HepG2 (cell line): ENCODE results near the gene DHCR7. TPM values are rescaled to one million over a fixed set of nuclear protein-coding genes. Genes with fewer than 3 reads are reported as not detected.
A peak's percentile ranks its signal among the peaks of the same experiment; 100 is the strongest.

Source experiments
- ATRX ChIP-seq: sonication (generic); formaldehyde crosslinking; IDR thresholded peaks from 2 replicates; pipeline ENCODE4 v1.4.0; 2020; ENCODE audit warnings: missing genetic modification reagents, borderline replicate concordance
- BHLHE40 ChIP-seq: IDR thresholded peaks from 2 replicates; pipeline ENCODE4 v1.6.1; 2011; ENCODE audit warnings: low read length, improper control_type of control experiment
- CSRNP2 ChIP-seq: sonication (generic); formaldehyde crosslinking; conservative IDR thresholded peaks from 2 replicates; pipeline ENCODE4 v1.8.0; 2022; ENCODE audit warnings: low read depth, missing genetic modification reagents
- DMAP1 ChIP-seq: IDR thresholded peaks from 2 replicates; pipeline ENCODE4 v1.6.1; 2016
- GATAD1 ChIP-seq: IDR thresholded peaks from 2 replicates; pipeline ENCODE4 v1.6.1; 2016; ENCODE audit warnings: missing genetic modification reagents, missing compliant biosample characterization
- HOXA7 ChIP-seq: sonication (generic); formaldehyde crosslinking; IDR thresholded peaks from 2 replicates; pipeline ENCODE4 v1.8.1; 2022; ENCODE audit warnings: mild to moderate bottlenecking, missing genetic modification reagents, moderate library complexity
- MIER2 ChIP-seq: IDR thresholded peaks from 2 replicates; pipeline ENCODE4 v1.6.1; 2016; ENCODE audit warnings: missing biosample characterization, missing genetic modification reagents
- MTA3 ChIP-seq: sonication (generic); formaldehyde crosslinking; IDR thresholded peaks from 2 replicates; pipeline ENCODE4 v1.4.0; 2020; ENCODE audit warnings: missing genetic modification reagents
- MXD4 ChIP-seq: IDR thresholded peaks from 2 replicates; pipeline ENCODE4 v1.6.1; 2016; ENCODE audit warnings: mild to moderate bottlenecking, missing biosample characterization, missing genetic modification reagents
- NFKB2 ChIP-seq: sonication (generic); formaldehyde crosslinking; IDR thresholded peaks from 2 replicates; pipeline ENCODE4 v1.4.0; 2020; ENCODE audit warnings: missing genetic modification reagents, borderline replicate concordance
- SOX5 ChIP-seq: IDR thresholded peaks from 2 replicates; pipeline ENCODE4 v1.6.1; 2016; ENCODE audit warnings: borderline replicate concordance
- TBX2 ChIP-seq: sonication (generic); formaldehyde crosslinking; IDR thresholded peaks from 2 replicates; pipeline ENCODE4 v1.5.0; 2020; ENCODE audit warnings: missing genetic modification reagents, mild to moderate bottlenecking, borderline replicate concordance
- ZNF138 ChIP-seq: sonication (generic); formaldehyde crosslinking; IDR thresholded peaks from 2 replicates; pipeline ENCODE4 v1.5.0; 2020; ENCODE audit warnings: mild to moderate bottlenecking, low read depth, missing genetic modification reagents
- ZNF205 ChIP-seq: IDR thresholded peaks from 2 replicates; pipeline ENCODE4 v1.6.1; 2018; ENCODE audit warnings: missing biosample characterization, missing genetic modification reagents
- ZNF720 ChIP-seq: sonication (generic); formaldehyde crosslinking; IDR thresholded peaks from 2 replicates; pipeline ENCODE4 v1.4.0; 2020; ENCODE audit warnings: missing genetic modification reagents
- polyA plus RNA-seq, 8 experiments: library from polyadenylated mRNA; depleted of rRNA in 3 of 8; stranded (reverse) in 7 of 8; unstranded in 1 of 8; fragments of >200 nt; fragmentation: Illumina TruSeq in 4 of 8; extraction: Trizol in 4 of 8; gene quantifications; 2 replicates each; pipeline versions ENCODE4 v1.2.1 to v1.2.3, GENCODE V29; 2011 to 2016; ENCODE audit warnings: low read depth in 4 of 8, missing spikeins in 1 of 8, mixed read lengths in 1 of 8; ENCODE audit not compliant: insufficient read depth in 1 of 8
- total RNA-seq, 5 experiments: library from RNA; depleted of rRNA; stranded (reverse); fragments of >200 nt; fragmentation: Illumina TruSeq; extraction: Trizol; gene quantifications; 2 replicates each; pipeline ENCODE4 v1.2.3, GENCODE V29; 2016; ENCODE audit warnings: low read depth in 1 of 5
- TF ChIP-seq, protein P1 (sequence below): sonication (generic); formaldehyde crosslinking; IDR thresholded peaks from 2 replicates; pipeline ENCODE4; 2020; ENCODE audit warnings: missing genetic modification reagents, mild to moderate bottlenecking, borderline replicate concordance
- TF ChIP-seq, protein P2 (sequence below): sonication (generic); formaldehyde crosslinking; conservative IDR thresholded peaks from 2 replicates; pipeline ENCODE4 v1.8.0; 2022; ENCODE audit warnings: mild to moderate bottlenecking, moderate library complexity, missing genetic modification reagents
- TF ChIP-seq, protein P3 (sequence below): sonication (generic); formaldehyde crosslinking; IDR thresholded peaks from 2 replicates; pipeline ENCODE4 v1.4.0; 2020; ENCODE audit warnings: mild to moderate bottlenecking, missing genetic modification reagents
- TF ChIP-seq, protein P4 (sequence below): sonication (generic); formaldehyde crosslinking; IDR thresholded peaks from 2 replicates; pipeline ENCODE4 v1.8.1; 2023; ENCODE audit warnings: missing genetic modification reagents, inconsistent platforms, borderline replicate concordance

The DHCR7 gene
- total and polyA plus RNA-seq, 2 of the 13 experiments (the other 11 are each of a cell fraction or from before 2014, with no cell fraction given) = 96.0 to 143 TPM

DNA sequence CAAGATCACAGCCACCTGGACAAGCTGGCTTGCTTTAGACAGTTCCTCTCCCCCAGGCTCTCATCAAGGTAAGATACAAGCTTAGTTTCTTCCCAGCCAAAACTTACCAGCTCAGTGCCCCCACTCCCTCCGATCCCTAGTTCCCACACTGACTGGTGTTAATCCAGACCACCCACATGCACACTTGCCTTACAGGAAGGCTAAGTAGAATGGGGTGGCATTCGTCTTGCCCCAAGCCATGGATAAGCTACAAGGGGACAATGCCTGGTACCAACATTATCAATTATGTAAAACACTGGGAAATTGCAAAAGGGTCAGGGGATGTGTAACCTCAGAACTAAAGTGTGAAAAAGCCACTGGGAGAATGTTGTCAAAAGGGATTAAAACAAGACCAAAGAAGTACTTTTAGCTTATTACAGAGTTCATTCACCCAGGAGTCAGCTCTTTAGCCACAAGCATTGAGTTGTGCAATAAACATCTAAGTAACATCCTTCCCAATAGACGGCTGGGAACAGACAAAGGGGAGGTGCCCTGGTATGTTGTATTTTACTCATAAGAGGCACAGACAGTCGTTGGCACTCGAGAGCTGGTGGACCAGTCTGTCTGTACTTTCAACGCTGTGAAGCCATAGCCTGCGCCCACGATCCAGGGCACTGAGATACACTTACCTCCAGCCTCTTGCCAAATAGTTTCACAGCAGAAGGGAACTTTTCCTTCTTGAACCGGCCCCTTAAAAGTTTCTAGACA, 1.1 kb downstream of the DHCR7 start (continued):
- TF ChIP-seq, protein P1, sequence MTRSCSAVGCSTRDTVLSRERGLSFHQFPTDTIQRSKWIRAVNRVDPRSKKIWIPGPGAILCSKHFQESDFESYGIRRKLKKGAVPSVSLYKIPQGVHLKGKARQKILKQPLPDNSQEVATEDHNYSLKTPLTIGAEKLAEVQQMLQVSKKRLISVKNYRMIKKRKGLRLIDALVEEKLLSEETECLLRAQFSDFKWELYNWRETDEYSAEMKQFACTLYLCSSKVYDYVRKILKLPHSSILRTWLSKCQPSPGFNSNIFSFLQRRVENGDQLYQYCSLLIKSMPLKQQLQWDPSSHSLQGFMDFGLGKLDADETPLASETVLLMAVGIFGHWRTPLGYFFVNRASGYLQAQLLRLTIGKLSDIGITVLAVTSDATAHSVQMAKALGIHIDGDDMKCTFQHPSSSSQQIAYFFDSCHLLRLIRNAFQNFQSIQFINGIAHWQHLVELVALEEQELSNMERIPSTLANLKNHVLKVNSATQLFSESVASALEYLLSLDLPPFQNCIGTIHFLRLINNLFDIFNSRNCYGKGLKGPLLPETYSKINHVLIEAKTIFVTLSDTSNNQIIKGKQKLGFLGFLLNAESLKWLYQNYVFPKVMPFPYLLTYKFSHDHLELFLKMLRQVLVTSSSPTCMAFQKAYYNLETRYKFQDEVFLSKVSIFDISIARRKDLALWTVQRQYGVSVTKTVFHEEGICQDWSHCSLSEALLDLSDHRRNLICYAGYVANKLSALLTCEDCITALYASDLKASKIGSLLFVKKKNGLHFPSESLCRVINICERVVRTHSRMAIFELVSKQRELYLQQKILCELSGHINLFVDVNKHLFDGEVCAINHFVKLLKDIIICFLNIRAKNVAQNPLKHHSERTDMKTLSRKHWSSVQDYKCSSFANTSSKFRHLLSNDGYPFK = no peak
- no peak for TF ChIP-seq CSRNP2 (CRISPR knock-in tag)
- TF ChIP-seq ZNF720 (CRISPR knock-in tag) = no peak
- no peak for TF ChIP-seq HOXA7 (CRISPR knock-in tag)
- TF ChIP-seq MIER2 = no peak
- TF ChIP-seq TBX2 = peak; percentile 84
- TF ChIP-seq, protein P2, sequence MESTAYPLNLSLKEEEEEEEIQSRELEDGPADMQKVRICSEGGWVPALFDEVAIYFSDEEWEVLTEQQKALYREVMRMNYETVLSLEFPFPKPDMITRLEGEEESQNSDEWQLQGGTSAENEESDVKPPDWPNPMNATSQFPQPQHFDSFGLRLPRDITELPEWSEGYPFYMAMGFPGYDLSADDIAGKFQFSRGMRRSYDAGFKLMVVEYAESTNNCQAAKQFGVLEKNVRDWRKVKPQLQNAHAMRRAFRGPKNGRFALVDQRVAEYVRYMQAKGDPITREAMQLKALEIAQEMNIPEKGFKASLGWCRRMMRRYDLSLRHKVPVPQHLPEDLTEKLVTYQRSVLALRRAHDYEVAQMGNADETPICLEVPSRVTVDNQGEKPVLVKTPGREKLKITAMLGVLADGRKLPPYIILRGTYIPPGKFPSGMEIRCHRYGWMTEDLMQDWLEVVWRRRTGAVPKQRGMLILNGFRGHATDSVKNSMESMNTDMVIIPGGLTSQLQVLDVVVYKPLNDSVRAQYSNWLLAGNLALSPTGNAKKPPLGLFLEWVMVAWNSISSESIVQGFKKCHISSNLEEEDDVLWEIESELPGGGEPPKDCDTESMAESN (CRISPR knock-in tag) = no peak
- no peak for TF ChIP-seq MXD4
- TF ChIP-seq NFKB2 (CRISPR knock-in tag) = no peak
- TF ChIP-seq MTA3 = no peak
- no peak for TF ChIP-seq DMAP1 (CRISPR knock-in tag)
- no peak for TF ChIP-seq BHLHE40
- TF ChIP-seq GATAD1 (CRISPR knock-in tag) = 0 out of 2 replicates have a peak, but pooled peaks have one; percentile 16
- TF ChIP-seq, protein P3, sequence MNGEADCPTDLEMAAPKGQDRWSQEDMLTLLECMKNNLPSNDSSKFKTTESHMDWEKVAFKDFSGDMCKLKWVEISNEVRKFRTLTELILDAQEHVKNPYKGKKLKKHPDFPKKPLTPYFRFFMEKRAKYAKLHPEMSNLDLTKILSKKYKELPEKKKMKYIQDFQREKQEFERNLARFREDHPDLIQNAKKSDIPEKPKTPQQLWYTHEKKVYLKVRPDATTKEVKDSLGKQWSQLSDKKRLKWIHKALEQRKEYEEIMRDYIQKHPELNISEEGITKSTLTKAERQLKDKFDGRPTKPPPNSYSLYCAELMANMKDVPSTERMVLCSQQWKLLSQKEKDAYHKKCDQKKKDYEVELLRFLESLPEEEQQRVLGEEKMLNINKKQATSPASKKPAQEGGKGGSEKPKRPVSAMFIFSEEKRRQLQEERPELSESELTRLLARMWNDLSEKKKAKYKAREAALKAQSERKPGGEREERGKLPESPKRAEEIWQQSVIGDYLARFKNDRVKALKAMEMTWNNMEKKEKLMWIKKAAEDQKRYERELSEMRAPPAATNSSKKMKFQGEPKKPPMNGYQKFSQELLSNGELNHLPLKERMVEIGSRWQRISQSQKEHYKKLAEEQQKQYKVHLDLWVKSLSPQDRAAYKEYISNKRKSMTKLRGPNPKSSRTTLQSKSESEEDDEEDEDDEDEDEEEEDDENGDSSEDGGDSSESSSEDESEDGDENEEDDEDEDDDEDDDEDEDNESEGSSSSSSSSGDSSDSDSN (CRISPR knock-in tag) = no peak
- TF ChIP-seq ZNF138 (CRISPR knock-in tag) = no peak
- peak; percentile 37; the same call in 1 of the 2 replicates for TF ChIP-seq SOX5
- TF ChIP-seq, protein P4, sequence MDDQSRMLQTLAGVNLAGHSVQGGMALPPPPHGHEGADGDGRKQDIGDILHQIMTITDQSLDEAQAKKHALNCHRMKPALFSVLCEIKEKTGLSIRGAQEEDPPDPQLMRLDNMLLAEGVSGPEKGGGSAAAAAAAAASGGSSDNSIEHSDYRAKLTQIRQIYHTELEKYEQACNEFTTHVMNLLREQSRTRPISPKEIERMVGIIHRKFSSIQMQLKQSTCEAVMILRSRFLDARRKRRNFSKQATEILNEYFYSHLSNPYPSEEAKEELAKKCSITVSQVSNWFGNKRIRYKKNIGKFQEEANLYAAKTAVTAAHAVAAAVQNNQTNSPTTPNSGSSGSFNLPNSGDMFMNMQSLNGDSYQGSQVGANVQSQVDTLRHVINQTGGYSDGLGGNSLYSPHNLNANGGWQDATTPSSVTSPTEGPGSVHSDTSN (CRISPR knock-in tag) = no peak
- 0 out of 2 replicates have a peak, but pooled peaks have one; percentile 17 for TF ChIP-seq ZNF205 (CRISPR knock-in tag)
- no peak for TF ChIP-seq ATRX (CRISPR knock-in tag)
